ENCODE measurements around the gene FBXO10.

FBXO10 gene

GRCh38 chr9:37592108-37592951 is 16.1 kb upstream of the FBXO10 start, which contains the start of gene TOMM5:
Gene TOMM5, minus strand, starts transcription at chr9:37592597. Its CDS starts 65 bp downstream, at chr9:37592532.
- peak; percentile 80 for DNase-seq

- DNase-seq: no peak
These were observed 11.3 kb upstream of the FBXO10 start for GRCh38 chr9:37587521-37587920.

GRCh38 chr9:37583522-37584121 is 7.4 kb upstream of the FBXO10 start:
- no peak for DNase-seq

GRCh38 chr9:37582548-37583157 is 6.5 kb upstream of the FBXO10 start:
- no peak for DNase-seq

- no peak for DNase-seq
These were observed 667 bp downstream of the FBXO10 start for GRCh38 chr9:37575511-37575914.

GRCh38 chr9:37575001-37575400 is 1.2 kb downstream of the FBXO10 start:
- DNase-seq: no peak

- DNase-seq: no peak
These were observed 1.9 kb downstream of the FBXO10 start for GRCh38 chr9:37574241-37574721.

GRCh38 chr9:37571282-37571681 is 4.9 kb downstream of the FBXO10 start:
- DNase-seq: no peak

GRCh38 chr9:37566716-37567115 is 9.5 kb downstream of the FBXO10 start:
- DNase-seq: no peak

GRCh38 chr9:37565661-37566618 is 10.2 kb downstream of the FBXO10 start:
- DNase-seq: no peak

GRCh38 chr9:37564916-37565315 is 11.3 kb downstream of the FBXO10 start:
- no peak for DNase-seq

- no peak for DNase-seq
These were observed 12.2 kb downstream of the FBXO10 start for GRCh38 chr9:37563806-37564513.

- no peak for DNase-seq
These were observed 13.4 kb downstream of the FBXO10 start for GRCh38 chr9:37562826-37563225.

GRCh38 chr9:37561682-37562081 is 14.5 kb downstream of the FBXO10 start:
- DNase-seq: no peak

- no peak for DNase-seq
These were observed 16.2 kb downstream of the FBXO10 start for GRCh38 chr9:37559855-37560592.

GRCh38 chr9:37559125-37559524 is 17.1 kb downstream of the FBXO10 start:
- no peak for DNase-seq

- DNase-seq: no peak
These were observed 20.4 kb downstream of the FBXO10 start for GRCh38 chr9:37555786-37556185.

GRCh38 chr9:37554318-37554717 is 21.9 kb downstream of the FBXO10 start:
- DNase-seq: no peak

GRCh38 chr9:37551888-37552287 is 24.3 kb downstream of the FBXO10 start:
- DNase-seq: no peak

GRCh38 chr9:37551468-37551867 is 24.7 kb downstream of the FBXO10 start:
- DNase-seq: no peak

- DNase-seq: no peak
These were observed 25.4 kb downstream of the FBXO10 start for GRCh38 chr9:37550781-37551180.
